Bronchial epithelial cell (primary cell): ENCODE data around the gene MT1B. TPM values are rescaled to one million over a fixed set of nuclear protein-coding genes. Genes with fewer than 3 reads are reported as not detected.

Experiments
- DNase-seq: peaks from one replicate; pipeline ENCODE4 v3.0.0-alpha.2; 2010; ENCODE audit warnings: low read depth
- FAIRE-seq: peaks from 2 replicates; lab custom pipeline; 2011; peaks lifted over from hg19 to GRCh38; lab: Jason Lieb, UNC
- H3K27me3 ChIP-seq: 2 replicates; pipeline ENCODE4 v1.5.1; 2011; ENCODE audit warnings: low read length; ENCODE audit not compliant: control insufficient read depth, insufficient read depth
- H3K36me3 ChIP-seq: 2 replicates; pipeline ENCODE4 v1.5.1; 2011; ENCODE audit warnings: low read length; ENCODE audit not compliant: control insufficient read depth, insufficient read depth
- H3K4me3 ChIP-seq: 2 replicates; pipeline ENCODE4 v1.5.1; 2011; ENCODE audit warnings: mild to moderate bottlenecking, low read depth, low read length, control low read depth
- total RNA-seq: library from RNA; depleted of rRNA; stranded (reverse); fragments of >200 nt; gene quantifications from 2 replicates; pipeline ENCODE4 v1.2.1, GENCODE V29; 2014
- TF ChIP-seq, protein P1 (sequence below): IDR thresholded peaks from 2 replicates; pipeline ENCODE4 v1.5.1; 2011; ENCODE audit warnings: mild to moderate bottlenecking, moderate library complexity, low read length, control low read depth, inconsistent platforms; ENCODE audit not compliant: insufficient read depth, severe bottlenecking

The MT1B gene
- total RNA-seq, 1 donor from 2014 or later, result not detected

DNA sequence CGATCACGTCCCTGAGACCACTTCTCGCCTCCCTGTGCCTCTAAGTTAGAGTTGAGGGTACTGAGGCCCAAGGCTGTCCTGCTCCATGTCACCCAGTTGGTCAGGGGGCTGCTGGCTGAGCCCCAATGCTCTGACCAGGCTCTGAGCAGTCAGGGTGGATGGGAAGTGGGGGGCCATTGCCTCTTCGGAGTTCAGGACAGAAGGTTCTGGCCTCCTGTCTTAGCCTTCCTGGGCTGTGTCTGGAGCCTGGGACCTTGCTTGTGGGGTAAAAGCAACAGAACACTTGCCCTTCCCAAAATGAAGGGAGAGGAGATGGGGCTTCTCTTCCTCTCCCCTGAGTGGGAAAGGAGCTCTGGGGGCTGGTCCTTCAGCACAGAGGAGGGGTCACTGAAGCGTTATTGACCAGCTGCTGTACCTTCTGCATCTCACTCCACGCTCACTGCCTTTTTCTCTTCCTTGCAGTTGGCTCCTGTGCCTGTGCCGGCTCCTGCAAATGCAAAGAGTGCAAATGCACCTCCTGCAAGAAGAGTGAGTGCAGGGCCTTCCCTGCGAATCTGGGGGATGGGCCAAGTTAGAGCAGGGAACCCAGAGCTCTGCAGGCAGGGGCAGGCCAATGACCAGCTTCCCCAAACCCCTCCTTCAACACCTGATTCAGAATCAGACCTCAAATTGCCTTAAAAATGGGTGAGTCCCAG, 31.2 kb downstream of the MT1B start:
- TF ChIP-seq, protein P1, sequence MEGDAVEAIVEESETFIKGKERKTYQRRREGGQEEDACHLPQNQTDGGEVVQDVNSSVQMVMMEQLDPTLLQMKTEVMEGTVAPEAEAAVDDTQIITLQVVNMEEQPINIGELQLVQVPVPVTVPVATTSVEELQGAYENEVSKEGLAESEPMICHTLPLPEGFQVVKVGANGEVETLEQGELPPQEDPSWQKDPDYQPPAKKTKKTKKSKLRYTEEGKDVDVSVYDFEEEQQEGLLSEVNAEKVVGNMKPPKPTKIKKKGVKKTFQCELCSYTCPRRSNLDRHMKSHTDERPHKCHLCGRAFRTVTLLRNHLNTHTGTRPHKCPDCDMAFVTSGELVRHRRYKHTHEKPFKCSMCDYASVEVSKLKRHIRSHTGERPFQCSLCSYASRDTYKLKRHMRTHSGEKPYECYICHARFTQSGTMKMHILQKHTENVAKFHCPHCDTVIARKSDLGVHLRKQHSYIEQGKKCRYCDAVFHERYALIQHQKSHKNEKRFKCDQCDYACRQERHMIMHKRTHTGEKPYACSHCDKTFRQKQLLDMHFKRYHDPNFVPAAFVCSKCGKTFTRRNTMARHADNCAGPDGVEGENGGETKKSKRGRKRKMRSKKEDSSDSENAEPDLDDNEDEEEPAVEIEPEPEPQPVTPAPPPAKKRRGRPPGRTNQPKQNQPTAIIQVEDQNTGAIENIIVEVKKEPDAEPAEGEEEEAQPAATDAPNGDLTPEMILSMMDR, result no peak
- Histone ChIP-seq H3K36me3 (peaks cover 9% of the 10 kb centered on the region), H3K4me3 (peak overlapping the region; percentile 95), H3K27me3 (no peaks in the 10 kb centered on the region)
- no peak for DNase-seq
- FAIRE-seq, result no peak

DNA sequence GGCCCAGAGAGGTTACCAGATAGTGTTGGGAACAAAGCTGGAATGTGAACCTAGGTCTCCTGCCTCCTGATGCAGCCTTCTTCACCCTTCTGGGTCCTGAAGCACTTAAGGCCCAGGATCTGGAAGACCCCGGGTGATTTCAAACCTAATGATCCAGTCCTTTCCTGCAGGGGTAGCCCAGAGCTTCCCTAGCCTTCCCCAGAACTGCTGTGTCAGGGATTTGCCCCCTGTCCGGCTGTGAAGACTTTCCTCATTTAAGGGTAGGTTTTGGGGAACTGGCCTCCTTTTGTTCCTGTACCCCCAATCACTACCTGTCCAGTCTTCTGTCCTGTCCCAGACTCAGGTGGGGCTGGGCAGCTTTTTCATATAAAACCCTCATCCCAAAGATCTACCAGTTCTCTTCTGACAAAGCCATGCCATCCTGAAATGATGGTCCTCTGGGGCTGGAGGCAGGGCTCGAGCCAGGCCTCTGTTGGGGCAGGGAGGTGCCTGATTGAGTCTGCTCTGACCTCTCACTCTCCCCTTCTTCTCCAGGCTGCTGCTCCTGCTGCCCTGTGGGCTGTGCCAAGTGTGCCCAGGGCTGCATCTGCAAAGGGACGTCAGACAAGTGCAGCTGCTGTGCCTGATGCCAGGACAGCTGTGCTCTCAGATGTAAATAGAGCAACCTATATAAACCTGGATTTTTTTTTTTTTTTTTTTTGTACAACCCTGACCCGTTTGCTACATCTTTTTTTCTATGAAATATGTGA, 31.9 kb downstream of the MT1B start:
- FAIRE-seq, result no peak

DNA sequence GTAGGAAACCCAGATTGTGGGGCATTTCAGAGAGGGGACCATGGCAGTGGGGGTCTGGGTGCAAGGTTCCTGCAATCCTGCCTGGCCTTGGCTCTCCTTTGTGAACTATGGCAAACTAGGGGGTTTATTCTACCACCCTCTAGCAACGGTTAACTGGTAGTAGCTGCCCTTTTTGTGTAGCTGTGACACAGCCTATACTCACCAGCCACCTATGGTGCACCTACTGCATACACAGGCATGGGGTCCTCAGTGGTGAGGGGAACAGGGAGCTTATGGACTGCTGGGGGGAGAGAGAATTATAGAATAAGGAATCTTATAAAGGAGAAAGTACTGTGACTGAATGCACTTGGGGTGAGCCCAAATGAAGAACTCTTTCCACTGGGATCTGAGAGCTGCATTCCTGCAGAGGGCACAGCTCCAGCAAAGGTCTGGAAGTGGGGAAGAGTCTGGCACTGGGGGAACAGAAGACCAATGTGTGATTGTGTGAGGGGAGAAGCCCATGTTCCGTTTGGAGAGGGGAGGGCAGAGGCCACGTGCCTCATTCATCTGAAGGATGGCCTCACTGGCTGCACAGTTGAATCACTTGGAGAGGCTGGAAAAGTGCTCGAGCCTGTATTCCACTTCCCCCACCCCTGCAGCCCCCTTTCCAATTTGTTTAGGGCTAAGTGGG, 32.7 kb downstream of the MT1B start:
- DNase-seq (peak; percentile 33), FAIRE-seq (no peak)
- peak overlapping the region; percentile 95 for H3K4me3 ChIP-seq
- no peaks in the 10 kb centered on the region for H3K27me3 ChIP-seq
- H3K36me3 ChIP-seq, result peaks cover 9% of the 10 kb centered on the region
- TF ChIP-seq, protein P1, result no peak

More for the DNA sequence above, 31.9 kb downstream of the MT1B start:
- TF ChIP-seq, protein P1, result no peak
- Histone ChIP-seq H3K4me3 (peak overlapping the region; percentile 95), H3K36me3 (peaks cover 9% of the 10 kb centered on the region), H3K27me3 (no peaks in the 10 kb centered on the region)
- no peak for DNase-seq

DNA sequence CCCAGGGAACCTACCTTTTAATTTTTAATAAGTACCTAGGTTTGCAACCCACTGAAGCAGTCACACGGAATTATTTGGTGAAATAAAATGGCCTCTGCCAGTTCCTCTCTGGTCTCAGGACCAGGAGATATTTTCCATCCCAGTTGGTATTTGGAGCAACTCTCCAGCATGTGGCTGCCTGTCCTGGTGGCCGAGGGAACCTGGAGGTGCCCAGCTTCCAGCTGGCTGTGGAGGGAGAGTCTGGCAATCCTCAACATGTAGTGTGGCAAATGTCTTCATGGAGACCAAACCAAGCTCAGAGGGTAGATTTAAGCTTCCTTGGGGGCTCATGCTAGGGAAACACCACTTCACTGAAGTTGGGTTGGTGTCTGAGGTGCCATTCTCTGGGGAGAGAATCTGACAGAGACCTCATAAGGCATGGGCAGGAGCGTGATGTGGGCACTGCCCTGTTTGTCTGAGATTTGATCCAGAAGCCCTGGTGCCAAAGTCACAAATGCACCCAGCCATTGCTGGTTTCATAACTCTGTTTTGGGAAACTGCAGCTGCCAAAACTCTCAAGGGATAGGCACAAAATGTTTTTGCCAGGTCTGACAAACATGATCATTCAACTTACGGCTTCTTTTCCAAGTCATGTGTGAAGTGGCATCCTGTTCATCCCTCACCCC, 33.4 kb downstream of the MT1B start:
- H3K27me3 ChIP-seq, result no peaks in the 10 kb centered on the region
- DNase-seq, result peak; percentile 37
- TF ChIP-seq, protein P1, result no peak
- FAIRE-seq, result peak; percentile 77
- H3K4me3 ChIP-seq, result no peak overlapping the region
- H3K36me3 ChIP-seq, result peaks cover 9% of the 10 kb centered on the region

DNA sequence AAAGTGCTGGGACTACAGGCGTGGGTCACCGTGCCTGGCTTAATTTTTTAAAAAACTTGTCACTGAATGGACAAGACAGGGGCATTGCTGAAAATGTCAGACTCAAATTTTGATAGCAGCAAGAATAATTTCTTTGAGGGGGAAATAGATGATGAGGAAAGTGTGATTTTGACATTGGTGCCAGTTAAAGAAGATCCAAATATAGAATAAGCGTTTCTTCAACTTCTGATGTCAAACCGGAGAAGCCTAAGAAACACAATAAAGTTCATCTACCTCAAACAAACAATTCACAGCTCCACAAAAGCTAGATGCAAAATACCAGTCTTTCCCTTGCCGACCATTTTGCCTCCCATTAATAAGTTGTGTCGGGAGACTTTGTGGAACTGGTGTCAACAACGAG, 35.1 kb downstream of the MT1B start:
- FAIRE-seq (no peak), DNase-seq (no peak)
- no peaks in the 10 kb centered on the region for H3K27me3 ChIP-seq
- TF ChIP-seq, protein P1, result no peak
- no peak overlapping the region for H3K4me3 ChIP-seq
- H3K36me3 ChIP-seq, result peaks cover 9% of the 10 kb centered on the region
